HUES48 (cell line): Measurements from ENCODE around the gene ACTL10.

ENCODE experiments used
- H3K27ac ChIP-seq: one replicate; pipeline ENCODE4 v1.7.0; 2013; ENCODE audit warnings: low read depth, low read length, inconsistent platforms
- H3K27me3 ChIP-seq: 2 replicates; pipeline ENCODE4 v1.6.1; 2013; ENCODE audit warnings: mild to moderate bottlenecking, low read length; ENCODE audit not compliant: control insufficient read depth, insufficient read depth
- H3K36me3 ChIP-seq: 2 replicates; pipeline ENCODE4 v1.6.1; 2013; ENCODE audit warnings: low read length; ENCODE audit not compliant: control insufficient read depth, insufficient read depth
- H3K4me1 ChIP-seq: 2 replicates; pipeline ENCODE4 v1.6.1; 2013; ENCODE audit warnings: mild to moderate bottlenecking, low read length; ENCODE audit not compliant: control insufficient read depth, insufficient read depth
- H3K4me3 ChIP-seq: 2 replicates; pipeline ENCODE4 v1.5.1; 2013; ENCODE audit warnings: mild to moderate bottlenecking, low read depth, low read length
- H3K9ac ChIP-seq: 2 replicates; pipeline ENCODE4 v1.6.1; 2013; ENCODE audit warnings: mild to moderate bottlenecking, low read depth, low read length, moderate library complexity
- H3K9me3 ChIP-seq: 2 replicates; pipeline ENCODE4 v1.6.1; 2013; ENCODE audit warnings: low read length; ENCODE audit not compliant: control insufficient read depth, insufficient read depth

Gene ACTL10

DNA sequence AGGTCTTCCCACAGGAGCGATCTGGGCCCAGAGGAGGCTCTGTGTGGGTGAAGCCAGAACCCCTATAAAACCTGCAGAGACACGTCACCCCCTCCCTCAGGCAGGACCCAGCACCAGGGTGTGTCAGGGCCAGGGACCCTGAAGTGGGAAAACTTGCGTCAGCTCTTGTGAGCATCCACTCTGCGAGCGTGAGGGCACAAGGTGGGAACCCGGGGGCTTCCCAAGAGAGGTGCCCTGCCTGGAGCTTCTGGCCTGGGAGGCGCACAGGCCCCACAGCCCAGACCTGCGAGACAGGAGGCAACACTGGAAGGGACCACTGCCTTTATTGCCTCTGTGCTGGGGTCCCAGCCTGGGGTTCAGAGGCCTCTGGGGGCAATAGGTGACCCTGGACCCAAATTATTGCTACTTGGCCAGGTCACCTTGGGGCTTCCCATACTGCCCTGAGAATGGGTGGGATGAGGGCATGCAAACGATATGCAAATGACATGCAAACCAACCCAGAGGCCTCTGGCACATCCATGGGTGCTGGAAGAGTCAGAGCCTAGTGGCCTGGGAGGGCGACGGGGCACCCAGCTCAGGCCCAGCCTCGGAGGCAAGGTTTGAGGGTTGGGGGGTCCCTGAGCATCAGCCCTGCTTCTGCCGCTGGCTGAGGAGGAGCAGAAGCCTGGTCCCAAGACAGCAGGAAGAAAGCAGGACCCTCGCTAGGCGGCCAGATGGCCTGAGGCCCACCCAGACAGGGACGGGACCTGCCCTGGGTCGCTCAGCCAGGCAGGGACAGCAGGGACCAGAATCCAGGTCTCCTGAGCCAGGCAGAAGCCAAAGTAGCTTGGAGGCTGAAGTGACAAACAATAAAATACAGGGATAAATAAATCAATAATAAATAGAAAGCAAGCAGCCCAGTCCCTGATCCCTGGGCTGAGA is 9.7 kb upstream of the ACTL10 start:
- peaks cover 18% of the 10 kb centered on the region; the same call in 1 of the 2 replicates for H3K36me3 ChIP-seq
- no peak overlapping the region for H3K4me3 ChIP-seq
- no peak overlapping the region for H3K27ac ChIP-seq
- H3K9me3 ChIP-seq, result no peaks in the 10 kb centered on the region
- no peak overlapping the region for H3K9ac ChIP-seq
- H3K4me1 ChIP-seq, result peaks cover 3% of the 10 kb centered on the region; the same call in 1 of the 2 replicates
- H3K27me3 ChIP-seq, result no peaks in the 10 kb centered on the region

DNA sequence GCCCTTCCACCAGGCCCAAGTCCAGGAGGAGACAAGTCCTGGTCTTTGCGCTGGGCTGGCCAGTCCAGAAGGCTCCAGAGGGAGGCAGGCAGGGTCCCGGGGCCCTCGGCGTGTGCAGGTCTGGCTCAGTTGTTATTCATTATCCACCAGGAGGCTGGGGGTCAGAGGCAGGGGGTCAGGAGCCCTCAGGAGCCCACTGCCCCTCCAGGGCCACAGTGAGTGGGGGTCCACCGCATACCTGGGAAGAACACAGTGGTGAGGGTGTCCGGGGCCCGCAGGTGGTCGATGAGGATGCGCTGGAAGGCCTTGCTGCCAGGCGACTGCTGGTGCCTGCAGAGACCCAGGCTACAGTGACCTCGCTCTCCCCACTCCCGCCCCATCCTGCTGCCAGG is 9.0 kb upstream of the ACTL10 start:
- H3K36me3 ChIP-seq, result peaks cover 18% of the 10 kb centered on the region; the same call in 1 of the 2 replicates
- H3K27me3 ChIP-seq, result no peaks in the 10 kb centered on the region
- no peak overlapping the region for H3K9ac ChIP-seq
- no peaks in the 10 kb centered on the region for H3K9me3 ChIP-seq
- H3K27ac ChIP-seq, result no peak overlapping the region
- H3K4me1 ChIP-seq, result peaks cover 4% of the 10 kb centered on the region
- H3K4me3 ChIP-seq, result no peak overlapping the region

DNA sequence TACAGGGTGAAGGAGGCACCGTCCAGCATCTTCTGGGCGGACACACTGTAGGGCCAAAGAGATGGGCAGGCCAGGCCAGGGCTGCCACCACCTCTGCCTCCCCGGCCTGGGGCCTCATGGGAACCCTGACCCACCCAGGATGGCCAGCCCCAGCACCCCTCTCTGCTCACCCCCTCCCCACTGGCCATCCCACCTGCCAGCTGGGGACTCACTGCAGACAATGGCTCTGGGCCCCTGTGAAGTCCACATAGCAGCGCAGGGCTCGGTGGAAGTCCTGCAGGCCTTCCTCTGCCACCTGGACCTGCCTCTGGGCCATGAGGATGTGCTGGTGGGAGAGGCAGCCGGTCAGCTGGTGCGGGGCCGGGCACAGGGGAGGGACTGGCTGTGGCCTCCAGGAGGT is 8.2 kb upstream of the ACTL10 start:
- H3K9me3 ChIP-seq, result no peaks in the 10 kb centered on the region
- no peaks in the 10 kb centered on the region for H3K27me3 ChIP-seq
- no peak overlapping the region for H3K9ac ChIP-seq
- H3K36me3 ChIP-seq, result peaks cover 18% of the 10 kb centered on the region; the same call in 1 of the 2 replicates
- peaks cover 5% of the 10 kb centered on the region for H3K4me1 ChIP-seq
- H3K4me3 ChIP-seq, result no peak overlapping the region
- no peak overlapping the region for H3K27ac ChIP-seq

DNA sequence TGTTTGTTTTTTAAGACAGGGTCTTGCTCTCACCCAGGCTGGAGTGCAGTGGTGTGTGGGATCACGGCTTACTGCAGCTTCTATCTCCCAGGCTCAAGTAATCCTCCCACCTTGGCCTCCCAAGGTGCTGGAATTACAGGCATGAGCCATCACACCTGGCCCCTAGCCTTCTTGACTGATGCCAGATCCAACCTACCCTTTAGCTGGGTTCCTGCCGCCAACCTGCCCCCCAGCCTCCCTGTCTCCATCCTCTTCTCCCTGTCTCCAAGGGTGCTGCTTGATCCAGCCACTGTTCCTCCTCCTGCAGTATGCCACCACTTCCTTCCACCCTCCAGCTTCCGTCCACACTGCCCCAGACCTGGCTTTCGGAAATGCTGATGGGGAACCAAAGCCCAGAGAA is 7.8 kb upstream of the ACTL10 start:
- Histone ChIP-seq H3K9me3 (no peaks in the 10 kb centered on the region), H3K4me3 (no peak overlapping the region), H3K27ac (no peak overlapping the region), H3K9ac (no peak overlapping the region), H3K4me1 (peaks cover 8% of the 10 kb centered on the region), H3K36me3 (peaks cover 18% of the 10 kb centered on the region; the same call in 1 of the 2 replicates), H3K27me3 (no peaks in the 10 kb centered on the region)

DNA sequence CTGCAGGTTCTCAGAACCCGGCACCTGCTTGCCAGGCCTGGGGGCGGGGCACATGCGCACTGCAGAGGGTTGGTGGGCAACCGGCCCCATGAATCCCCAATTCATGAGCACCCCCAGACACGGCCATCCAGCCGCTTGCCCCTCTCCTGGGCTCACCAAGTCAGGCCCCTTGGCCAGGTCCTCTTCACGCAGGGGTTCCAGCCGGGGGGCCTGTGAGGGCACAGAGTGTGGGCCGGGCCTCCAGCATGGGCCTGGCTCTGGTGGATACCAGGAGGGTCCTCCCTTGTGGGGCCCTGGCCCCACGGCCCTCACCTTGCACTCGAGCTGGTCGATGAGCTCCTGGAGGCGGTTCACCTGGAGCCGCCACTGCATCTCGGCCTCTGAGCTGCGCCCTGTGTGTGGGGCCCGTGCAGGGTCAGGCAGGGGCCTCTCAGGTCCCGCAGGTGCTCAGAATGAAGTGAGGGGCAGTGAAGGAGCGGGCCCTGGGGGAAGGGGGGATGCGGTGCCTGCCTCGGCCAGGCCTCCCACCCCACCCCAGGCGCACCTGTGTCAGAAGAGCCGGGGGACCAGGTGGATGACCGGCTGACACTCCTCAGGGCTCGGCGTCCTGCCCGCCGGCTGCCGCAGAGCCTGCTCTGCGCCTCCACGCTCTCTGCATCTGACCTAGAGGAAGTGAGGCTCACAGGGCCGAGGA is 7.3 kb upstream of the ACTL10 start:
- H3K4me3 ChIP-seq, result no peak overlapping the region

DNA sequence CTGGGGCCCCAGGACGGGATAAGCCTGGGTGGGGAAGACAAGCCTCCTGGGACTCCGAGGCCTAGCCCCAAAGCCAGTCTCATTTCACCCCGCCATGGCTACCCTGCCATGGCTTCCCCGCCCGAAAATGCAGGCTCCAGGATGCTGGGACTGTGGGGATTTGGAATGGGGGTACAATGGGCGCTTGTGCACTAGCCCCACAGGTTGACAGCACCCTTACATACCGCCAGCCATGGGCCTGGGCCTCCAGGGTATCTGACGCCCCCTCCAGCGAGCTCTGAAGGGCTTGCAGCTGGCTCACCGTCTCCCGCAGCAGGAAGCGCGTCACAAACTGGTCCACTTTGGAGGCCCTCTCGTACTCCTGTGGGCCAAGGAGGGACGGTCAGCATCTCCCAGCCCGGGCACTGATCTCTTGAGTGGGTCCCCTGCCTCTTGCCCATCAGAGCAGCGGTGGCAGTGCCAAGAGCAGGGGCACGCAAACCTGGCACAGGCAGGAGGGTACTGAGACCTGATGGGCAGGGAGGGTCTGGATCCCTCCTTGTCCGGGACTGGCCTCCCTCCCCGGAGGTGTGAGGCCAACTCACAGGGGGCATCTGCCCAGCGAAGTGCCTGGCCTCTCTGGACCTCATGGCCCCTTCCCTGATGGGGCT is 6.6 kb upstream of the ACTL10 start:
- H3K27ac ChIP-seq, result no peak overlapping the region
- H3K4me1 ChIP-seq, result peaks cover 16% of the 10 kb centered on the region
- no peak overlapping the region for H3K9ac ChIP-seq
- H3K27me3 ChIP-seq, result no peaks in the 10 kb centered on the region
- H3K9me3 ChIP-seq, result no peaks in the 10 kb centered on the region
- H3K36me3 ChIP-seq, result peaks cover 18% of the 10 kb centered on the region; the same call in 1 of the 2 replicates
- no peak overlapping the region for H3K4me3 ChIP-seq

More for the DNA sequence above, 7.3 kb upstream of the ACTL10 start:
- Histone ChIP-seq H3K9me3 (no peaks in the 10 kb centered on the region), H3K4me1 (peaks cover 14% of the 10 kb centered on the region), H3K9ac (no peak overlapping the region), H3K36me3 (peaks cover 18% of the 10 kb centered on the region; the same call in 1 of the 2 replicates), H3K27ac (no peak overlapping the region), H3K27me3 (no peaks in the 10 kb centered on the region)

DNA sequence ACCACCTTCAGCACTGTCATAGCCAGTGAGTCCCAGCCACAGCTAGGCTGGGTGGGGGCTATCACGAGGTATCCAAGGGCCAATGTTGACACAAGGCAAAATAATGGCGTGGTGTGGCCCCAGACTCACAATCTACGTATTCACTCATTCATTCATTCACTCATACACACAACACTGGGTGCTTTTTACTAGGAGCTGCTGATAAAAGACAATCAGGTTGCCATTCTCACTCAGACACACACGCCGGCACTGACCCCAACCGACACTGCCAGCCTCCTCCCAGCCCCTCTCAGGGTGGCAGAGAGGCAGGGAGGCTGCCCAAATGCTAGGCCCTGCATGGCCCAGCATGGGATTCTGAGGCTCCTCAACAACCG is 6.1 kb upstream of the ACTL10 start:
- peaks cover 18% of the 10 kb centered on the region; the same call in 1 of the 2 replicates for H3K36me3 ChIP-seq
- H3K27me3 ChIP-seq, result no peaks in the 10 kb centered on the region
- H3K9ac ChIP-seq, result no peak overlapping the region
- H3K9me3 ChIP-seq, result no peaks in the 10 kb centered on the region
- no peak overlapping the region for H3K4me3 ChIP-seq
- no peak overlapping the region for H3K27ac ChIP-seq
- peaks cover 16% of the 10 kb centered on the region for H3K4me1 ChIP-seq

DNA sequence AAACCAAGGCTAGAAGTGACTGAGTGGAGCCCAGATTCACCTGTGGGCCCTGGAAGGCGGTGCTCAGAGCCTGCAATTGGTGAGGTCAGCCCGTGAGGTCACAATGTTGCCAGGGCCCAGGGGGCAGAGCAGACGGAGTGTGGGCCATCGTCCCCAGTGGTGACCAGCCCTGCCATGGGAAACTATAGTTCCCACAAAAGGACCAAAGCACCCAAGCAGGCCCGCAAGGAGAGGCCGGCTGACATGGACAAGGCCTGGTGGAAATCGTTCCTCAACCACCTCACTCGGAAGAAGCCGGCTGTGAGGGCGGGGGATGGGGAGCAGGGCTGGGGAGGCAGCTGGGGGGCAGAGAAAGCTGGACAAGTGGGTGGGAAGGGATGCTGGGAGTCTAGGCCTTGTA is 4.6 kb upstream of the ACTL10 start, which contains the start of gene C20orf144:
C20orf144 (plus strand) TSS at position 156 of the 400 bp plus-strand sequence; CDS start at position 175, 19 bp downstream.
- peaks cover 16% of the 10 kb centered on the region; the same call in 1 of the 2 replicates for H3K36me3 ChIP-seq
- no peaks in the 10 kb centered on the region for H3K9me3 ChIP-seq
- peaks cover 23% of the 10 kb centered on the region for H3K4me1 ChIP-seq
- H3K27me3 ChIP-seq, result no peaks in the 10 kb centered on the region
- H3K4me3 ChIP-seq, result peak within 1 kb of the TSS; percentile 93
- H3K27ac ChIP-seq, result peak within 1 kb of the TSS; percentile 81
- H3K9ac ChIP-seq, result peak within 1 kb of the TSS; percentile 68

DNA sequence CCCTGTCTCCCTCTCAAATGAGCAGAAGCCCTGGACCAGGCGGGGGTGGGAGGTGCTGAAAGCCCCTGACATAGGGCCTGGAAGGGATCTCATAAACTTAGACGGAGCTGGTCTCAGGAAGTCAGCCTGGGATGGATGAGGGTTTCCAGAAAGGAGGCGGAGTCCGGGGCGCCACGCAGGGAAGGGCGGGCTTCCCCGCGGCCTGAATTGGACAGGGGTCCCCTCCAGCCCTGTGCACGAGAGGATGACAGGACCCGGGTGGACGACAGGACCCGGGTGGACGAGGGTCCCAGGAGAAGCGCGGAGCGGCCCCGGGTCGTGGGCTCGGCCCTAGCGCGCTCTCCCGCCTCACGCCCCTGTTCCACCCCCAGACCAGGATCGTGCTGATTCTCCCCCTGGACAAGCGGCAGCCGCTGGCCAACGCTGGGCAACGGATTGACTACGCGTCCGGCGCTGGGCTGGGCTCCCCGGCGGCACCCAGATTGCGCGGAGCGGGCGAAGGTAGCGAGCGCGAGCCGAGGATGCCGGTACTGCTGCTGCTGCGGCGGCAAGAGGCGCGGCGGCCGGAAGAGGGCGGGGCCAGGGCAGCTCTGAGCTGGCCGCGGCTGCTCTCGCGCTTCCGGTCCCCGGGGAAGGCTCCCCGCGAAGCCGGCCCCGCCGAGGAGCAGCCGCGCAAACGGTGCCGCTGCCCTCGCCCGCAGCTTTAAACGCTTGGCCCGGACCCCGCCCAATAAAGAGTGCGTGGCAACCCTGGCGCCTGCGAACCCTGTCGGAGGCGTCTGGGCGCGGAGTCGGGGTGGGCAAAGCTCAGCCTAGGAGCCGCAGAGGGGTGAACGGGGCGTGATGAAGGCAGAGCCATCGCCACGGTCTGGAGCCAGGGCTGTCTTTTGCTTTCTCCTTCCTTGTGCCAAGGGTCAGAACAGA is 3.3 kb upstream of the ACTL10 start:
- Histone ChIP-seq H3K36me3 (peaks cover 7% of the 10 kb centered on the region; the same call in 1 of the 2 replicates), H3K27ac (peak overlapping the region; percentile 81), H3K9ac (peak overlapping the region; percentile 68), H3K4me1 (peaks cover 23% of the 10 kb centered on the region), H3K27me3 (peaks cover 7% of the 10 kb centered on the region), H3K4me3 (peak overlapping the region; percentile 93), H3K9me3 (no peaks in the 10 kb centered on the region)
